IMR-90 (cell line): Measurements from ENCODE around the gene ERVH48-1. TPM values are rescaled to one million over a fixed set of nuclear protein-coding genes. Genes with fewer than 3 reads are reported as not detected.

ENCODE experiments used
- ATAC-seq: fragments of 200-7000 bp; cut with Tn5 transposase; 2 replicates; pipeline ENCODE4 v1.9.1; 2020; ENCODE audit warnings: low read depth, mild to moderate bottlenecking, moderate library complexity
- BruUV-seq: library from RNA; stranded (reverse); fragments of 400-500 nt; replicated peaks from 2 replicates; lab custom pipeline; 2021; lab: Mats Ljungman, UMichigan
- CTCF ChIA-PET: fragments of 300-600 bp; formaldehyde crosslinking; extraction: SDS; loops from one replicate; lab custom pipeline; 2021; ENCODE audit warnings: antibody characterized with exemption; lab: Yijun Ruan, JAX
- POLR2A ChIA-PET: fragments of 300-600 bp; sonication (Branson Sonifier 250); formaldehyde crosslinking; loops from one replicate; lab custom pipeline; 2022; ENCODE audit warnings: antibody characterized with exemption; ENCODE audit not compliant: unreplicated experiment; lab: Charles Lee
- DNase-seq: peaks from one replicate; pipeline ENCODE4 v3.0.0; 2013
- H2AFZ ChIP-seq: replicated peaks from 2 replicates; pipeline ENCODE3; 2013; ENCODE audit warnings: low read length, mild to moderate bottlenecking; ENCODE audit not compliant: poor library complexity
- H2AK5ac ChIP-seq: 2 replicates; pipeline ENCODE4 v1.6.1; 2013; ENCODE audit warnings: low read depth, low read length, inconsistent platforms
- H2AK9ac ChIP-seq: replicated peaks from 2 replicates; pipeline ENCODE3; 2013; ENCODE audit warnings: mild to moderate bottlenecking, low read depth, low read length, moderate library complexity; ENCODE audit not compliant: poor library complexity
- H2BK120ac ChIP-seq: 2 replicates; pipeline ENCODE4 v1.6.1; 2013; ENCODE audit warnings: low read depth, low read length, inconsistent platforms
- H2BK15ac ChIP-seq: 3 replicates; pipeline ENCODE4 v1.6.1; 2013; ENCODE audit warnings: low read depth, low read length, inconsistent platforms
- H2BK20ac ChIP-seq: 2 replicates; pipeline ENCODE4 v1.6.1; 2013; ENCODE audit warnings: low read depth, mild to moderate bottlenecking, inconsistent platforms, low read length, moderate library complexity
- H2BK5ac ChIP-seq: 2 replicates; pipeline ENCODE4 v1.6.1; 2013; ENCODE audit warnings: mild to moderate bottlenecking, low read depth, low read length, inconsistent platforms; ENCODE audit not compliant: poor library complexity, severe bottlenecking
- H3K14ac ChIP-seq: replicated peaks from 2 replicates; pipeline ENCODE4 v1.6.1; 2013; ENCODE audit warnings: low read depth, low read length, inconsistent platforms
- H3K18ac ChIP-seq: 2 replicates; pipeline ENCODE4 v1.6.1; 2013; ENCODE audit warnings: low read depth, low read length, control low read depth
- H3K23ac ChIP-seq: 2 replicates; pipeline ENCODE4 v1.6.1; 2013; ENCODE audit warnings: low read depth, low read length, inconsistent platforms
- H3K27ac ChIP-seq: 2 replicates; pipeline ENCODE4 v1.5.1; 2013; ENCODE audit warnings: mild to moderate bottlenecking, control low read depth, low read length; ENCODE audit not compliant: insufficient read depth
- H3K27me3 ChIP-seq: 2 replicates; pipeline ENCODE4 v1.6.1; 2013; ENCODE audit warnings: low read length; ENCODE audit not compliant: control insufficient read depth, insufficient read depth
- H3K36me3 ChIP-seq: 2 replicates; pipeline ENCODE4 v1.6.1; 2013; ENCODE audit warnings: low read length, mixed read lengths; ENCODE audit not compliant: control insufficient read depth, insufficient read depth
- H3K4ac ChIP-seq: 2 replicates; pipeline ENCODE4 v1.6.1; 2013; ENCODE audit warnings: low read depth, low read length, inconsistent platforms
- H3K4me1 ChIP-seq: 2 replicates; pipeline ENCODE4 v1.6.1; 2013; ENCODE audit warnings: low read length, mixed read lengths; ENCODE audit not compliant: control insufficient read depth, insufficient read depth
- H3K4me2 ChIP-seq: 2 replicates; pipeline ENCODE4 v1.6.1; 2013; ENCODE audit warnings: low read depth, mild to moderate bottlenecking, control low read depth, low read length, moderate library complexity
- H3K4me3 ChIP-seq: 2 replicates; pipeline ENCODE4 v1.5.1; 2013; ENCODE audit warnings: low read depth, mild to moderate bottlenecking, control low read depth, low read length, moderate library complexity; ENCODE audit not compliant: insufficient read depth
- H3K56ac ChIP-seq: 2 replicates; pipeline ENCODE4 v1.6.1; 2013; ENCODE audit warnings: low read length, inconsistent platforms; ENCODE audit not compliant: insufficient read depth; ENCODE audit errors: extremely low read depth
- H3K79me1 ChIP-seq, 2 experiments: 2 replicates each; pipeline ENCODE4 v1.6.1; 2013; ENCODE audit warnings: low read length in 2 of 2, inconsistent platforms in 1 of 2, low read depth in 1 of 2
- H3K9ac ChIP-seq: 2 replicates; pipeline ENCODE4 v1.6.1; 2013; ENCODE audit warnings: low read depth, low read length, control low read depth
- H3K9me1 ChIP-seq: 2 replicates; pipeline ENCODE4 v1.6.1; 2013; ENCODE audit warnings: low read length, inconsistent platforms; ENCODE audit not compliant: insufficient read depth
- H3K9me3 ChIP-seq: 2 replicates; pipeline ENCODE4 v1.6.1; 2013; ENCODE audit warnings: low read length; ENCODE audit not compliant: control insufficient read depth, insufficient read depth
- H4K20me1 ChIP-seq: 2 replicates; pipeline ENCODE4 v1.6.1; 2013; ENCODE audit warnings: low read length, inconsistent platforms; ENCODE audit not compliant: insufficient read depth
- H4K5ac ChIP-seq: 2 replicates; pipeline ENCODE4 v1.6.1; 2013; ENCODE audit warnings: mild to moderate bottlenecking, low read depth, low read length, control low read depth
- H4K8ac ChIP-seq, 2 experiments: 2 replicates each; pipeline ENCODE4 v1.6.1; 2013; ENCODE audit warnings: low read depth in 2 of 2, low read length in 2 of 2, control low read depth in 1 of 2, inconsistent platforms in 1 of 2
- H4K91ac ChIP-seq: 2 replicates; pipeline ENCODE4 v1.6.1; 2013; ENCODE audit warnings: low read depth, low read length, inconsistent platforms; ENCODE audit not compliant: insufficient read depth
- BHLHE40 ChIP-seq: fragments of 150-350 bp; IDR thresholded peaks from 2 replicates; pipeline ENCODE4 v1.6.1; 2016; ENCODE audit warnings: mild to moderate bottlenecking, low read depth, low read length
- CEBPB ChIP-seq: IDR thresholded peaks from 2 replicates; pipeline ENCODE4 v1.6.1; 2012; ENCODE audit warnings: low read depth, low read length, improper control_type of control experiment
- WGBS, 2 experiments: methylation state at CpG; one replicate each; pipeline versions ENCODE4 v1.1.5 to v1.1.7; 2013; ENCODE audit warnings: missing lambda C conversion rate in 2 of 2; ENCODE audit not compliant: insufficient read length in 1 of 2; ENCODE audit errors: extremely low coverage in 2 of 2; 5-methylcytosine and 5-hydroxymethylcytosine counted together
- dilution Hi-C: fragments of 300-500 bp; cut with HindIII; formaldehyde crosslinking; loops from one replicate; pipeline ENCODE4 v1.14.3; 2018; ENCODE audit warnings: low sequenced_read_pairs; ENCODE audit not compliant: unreplicated experiment
- in situ Hi-C: fragments of 300-500 bp; cut with MboI; formaldehyde crosslinking; loops from 3 replicates; pipeline ENCODE4 v1.14.3; 2019; ENCODE audit warnings: low sequenced_read_pairs, inconsistent platforms, mixed read lengths
- intact Hi-C: fragments of 100-400 bp; cut with micrococcal nuclease; formaldehyde crosslinking; loops from 2 replicates; pipeline ENCODE4 v1.10.0; 2022
- polyA plus RNA-seq, 3 experiments: library from polyadenylated mRNA; depleted of rRNA; stranded (reverse); fragments of >200 nt; gene quantifications; 2 replicates each; pipeline ENCODE4 v1.2.3, GENCODE V29; 2012; ENCODE audit warnings: low replicate concordance in 1 of 3
- total RNA-seq: library from RNA; depleted of rRNA; stranded (reverse); fragments of >200 nt; gene quantifications from 2 replicates; pipeline ENCODE4 v1.2.3, GENCODE V29; 2012
- TF ChIP-seq, protein P1 (sequence below): conservative IDR thresholded peaks from 2 replicates; pipeline ENCODE4 v1.5.1; 2012; ENCODE audit warnings: mild to moderate bottlenecking, low read depth, low read length, improper control_type of control experiment

ERVH48-1 gene
- total and polyA plus RNA-seq, 2 of the 4 experiments (the other 2 are of a cell fraction): under 0.01 TPM; not detected in 1

DNA sequence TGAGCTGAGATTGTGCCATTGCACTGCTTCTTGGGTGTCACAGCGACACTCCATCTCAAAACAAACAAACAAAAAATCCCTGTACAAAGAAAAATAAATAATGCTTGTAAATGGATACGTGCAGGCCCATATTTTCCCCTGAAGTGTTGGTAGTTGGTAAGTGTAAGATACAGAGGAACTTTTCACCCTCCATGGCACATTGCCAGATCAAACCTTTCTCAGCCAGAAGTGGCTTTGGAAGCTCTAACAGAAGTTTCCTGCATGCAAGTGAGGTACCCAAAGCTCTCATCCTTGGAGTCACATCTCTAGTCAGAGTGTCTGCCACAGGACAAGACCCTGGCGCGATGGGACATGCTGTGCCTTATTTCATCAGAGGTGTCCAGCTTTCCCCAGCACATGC, 25.0 kb downstream of the ERVH48-1 start:
- Histone ChIP-seq H3K18ac (no peak overlapping the region), H2BK5ac (no peak overlapping the region), H3K27me3 (no peaks in the 10 kb centered on the region), H3K27ac (no peak overlapping the region), H2BK15ac (no peak overlapping the region), H3K79me1 (peaks cover 18 to 56% of the 10 kb centered on the region in 2 experiments), H3K56ac (no peak overlapping the region), H3K4me2 (no peak overlapping the region), H3K9me1 (no peaks in the 10 kb centered on the region), H3K14ac (no peak overlapping the region), H3K9me3 (no peaks in the 10 kb centered on the region), H4K5ac (no peak overlapping the region), H2BK20ac (no peak overlapping the region), H3K4me1 (no peaks in the 10 kb centered on the region), H3K4ac (no peak overlapping the region), H4K91ac (no peak overlapping the region), H4K20me1 (peaks cover 21% of the 10 kb centered on the region), H3K36me3 (peaks cover 44% of the 10 kb centered on the region), H4K8ac (no peak overlapping the region), H3K9ac (no peak overlapping the region), H3K23ac (no peak overlapping the region), H2AFZ (no peak overlapping the region), H3K4me3 (no peak overlapping the region), H2AK5ac (no peak overlapping the region), H2AK9ac (no peak overlapping the region), H2BK120ac (no peak overlapping the region)
- TF ChIP-seq CEBPB (no peak), BHLHE40 (no peak)
- TF ChIP-seq, protein P1, sequence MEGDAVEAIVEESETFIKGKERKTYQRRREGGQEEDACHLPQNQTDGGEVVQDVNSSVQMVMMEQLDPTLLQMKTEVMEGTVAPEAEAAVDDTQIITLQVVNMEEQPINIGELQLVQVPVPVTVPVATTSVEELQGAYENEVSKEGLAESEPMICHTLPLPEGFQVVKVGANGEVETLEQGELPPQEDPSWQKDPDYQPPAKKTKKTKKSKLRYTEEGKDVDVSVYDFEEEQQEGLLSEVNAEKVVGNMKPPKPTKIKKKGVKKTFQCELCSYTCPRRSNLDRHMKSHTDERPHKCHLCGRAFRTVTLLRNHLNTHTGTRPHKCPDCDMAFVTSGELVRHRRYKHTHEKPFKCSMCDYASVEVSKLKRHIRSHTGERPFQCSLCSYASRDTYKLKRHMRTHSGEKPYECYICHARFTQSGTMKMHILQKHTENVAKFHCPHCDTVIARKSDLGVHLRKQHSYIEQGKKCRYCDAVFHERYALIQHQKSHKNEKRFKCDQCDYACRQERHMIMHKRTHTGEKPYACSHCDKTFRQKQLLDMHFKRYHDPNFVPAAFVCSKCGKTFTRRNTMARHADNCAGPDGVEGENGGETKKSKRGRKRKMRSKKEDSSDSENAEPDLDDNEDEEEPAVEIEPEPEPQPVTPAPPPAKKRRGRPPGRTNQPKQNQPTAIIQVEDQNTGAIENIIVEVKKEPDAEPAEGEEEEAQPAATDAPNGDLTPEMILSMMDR: no peak
- BruUV-seq: no TSS peak
- intact Hi-C loops (no loop called here), dilution Hi-C loops (no loop called here), in situ Hi-C loops (no loop called here)
- ATAC-seq (no peak), DNase-seq (no peak)
- ChIA-PET CTCF (no interaction called here), POLR2A (no interaction called here)
- 100% methylated on average over 2 of the region's 4 CpGs; no CpG with 5 or more reads in 1 of the 2 experiments for WGBS, 2 experiments
